ENCODE data around the gene METTL15.
"Not testable (repeated sequence)": the region's sequence is repeated elsewhere in the genome, so short reads cannot be mapped to it uniquely, and the experiment has no call there.

The METTL15 gene

DNA sequence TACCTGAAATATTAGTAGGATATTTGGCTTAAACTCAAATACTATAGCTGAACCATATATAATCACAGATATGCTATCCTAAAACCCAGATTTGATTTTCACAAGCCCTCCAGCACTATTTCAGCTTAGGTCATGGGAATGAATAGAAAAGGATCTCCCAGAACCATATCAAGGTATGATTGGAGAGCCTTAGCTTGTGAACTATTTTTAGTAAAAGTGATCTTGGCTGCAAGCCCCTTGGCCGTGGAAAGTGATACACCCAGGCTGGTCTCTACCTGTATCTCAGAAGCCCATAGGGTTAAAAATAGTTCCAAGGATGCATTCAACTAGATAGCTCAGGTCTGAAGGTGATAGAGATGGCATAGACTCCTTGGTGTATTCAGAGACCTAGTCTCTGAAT lies 9.9 kb upstream of the METTL15 start:
- Histone ChIP-seq H3K27ac (ENCODE audit: low read length) (no peak overlapping the region), H2AFZ (ENCODE audit: low read length) (no peak overlapping the region)

DNA sequence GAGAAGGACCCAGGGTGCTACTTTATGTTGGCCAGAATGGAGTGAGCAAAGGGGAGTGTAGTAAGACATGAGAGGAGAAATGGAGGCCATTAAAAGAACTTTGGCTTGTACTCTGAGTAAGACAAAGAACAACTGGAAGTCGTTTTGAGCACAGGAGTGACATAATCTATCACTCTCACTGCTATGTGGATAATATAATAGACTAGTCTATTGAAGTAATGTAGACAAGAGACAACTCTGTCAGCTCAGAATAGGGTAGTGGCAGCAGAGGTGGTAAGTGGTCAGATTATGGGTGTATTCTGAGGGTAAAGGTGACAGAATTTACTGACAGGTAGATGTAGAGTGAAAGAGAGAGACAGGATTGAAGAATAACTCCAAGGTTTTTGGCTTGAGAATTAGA lies 8.5 kb upstream of the METTL15 start:
- H3K4me3 ChIP-seq (ENCODE audit: low read length): no peak overlapping the region
- H3K79me2 ChIP-seq (ENCODE audit: low read length): peaks cover 77% of the 10 kb centered on the region
- H3K9me3 ChIP-seq (replicated peaks; ENCODE audit: insufficient read depth, low read length): no peaks in the 10 kb centered on the region
- H3K27me3 ChIP-seq (replicated peaks; ENCODE audit: insufficient read depth, low read length): no peaks in the 10 kb centered on the region
- H3K9ac ChIP-seq (ENCODE audit: low read length): no peak overlapping the region
- no peak overlapping the region for H3K4me2 ChIP-seq (ENCODE audit: low read depth, low read length)
- no peaks in the 10 kb centered on the region for H3F3A ChIP-seq (ENCODE audit: insufficient read depth, low read length)
- no peaks in the 10 kb centered on the region for H3K4me1 ChIP-seq (ENCODE audit: low read length)
- no peak for DNase-seq
- H3K27ac ChIP-seq (ENCODE audit: low read length): no peak overlapping the region
- H3K9me2 ChIP-seq (replicated peaks; ENCODE audit: insufficient read depth, low read length): no peaks in the 10 kb centered on the region
- H4K20me1 ChIP-seq (ENCODE audit: insufficient read depth, low read length): no peaks in the 10 kb centered on the region
- no peak for TF ChIP-seq EZH2 (optimal IDR thresholded peaks at IDR 0.05; ENCODE audit: low read depth, low read length)
- TF ChIP-seq, protein P1, sequence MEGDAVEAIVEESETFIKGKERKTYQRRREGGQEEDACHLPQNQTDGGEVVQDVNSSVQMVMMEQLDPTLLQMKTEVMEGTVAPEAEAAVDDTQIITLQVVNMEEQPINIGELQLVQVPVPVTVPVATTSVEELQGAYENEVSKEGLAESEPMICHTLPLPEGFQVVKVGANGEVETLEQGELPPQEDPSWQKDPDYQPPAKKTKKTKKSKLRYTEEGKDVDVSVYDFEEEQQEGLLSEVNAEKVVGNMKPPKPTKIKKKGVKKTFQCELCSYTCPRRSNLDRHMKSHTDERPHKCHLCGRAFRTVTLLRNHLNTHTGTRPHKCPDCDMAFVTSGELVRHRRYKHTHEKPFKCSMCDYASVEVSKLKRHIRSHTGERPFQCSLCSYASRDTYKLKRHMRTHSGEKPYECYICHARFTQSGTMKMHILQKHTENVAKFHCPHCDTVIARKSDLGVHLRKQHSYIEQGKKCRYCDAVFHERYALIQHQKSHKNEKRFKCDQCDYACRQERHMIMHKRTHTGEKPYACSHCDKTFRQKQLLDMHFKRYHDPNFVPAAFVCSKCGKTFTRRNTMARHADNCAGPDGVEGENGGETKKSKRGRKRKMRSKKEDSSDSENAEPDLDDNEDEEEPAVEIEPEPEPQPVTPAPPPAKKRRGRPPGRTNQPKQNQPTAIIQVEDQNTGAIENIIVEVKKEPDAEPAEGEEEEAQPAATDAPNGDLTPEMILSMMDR (IDR thresholded peaks at IDR 0.05; ENCODE audit: low read length): no peak
- no peak for TF ChIP-seq EZH2phosphoT487 (IDR thresholded peaks at IDR 0.05; ENCODE audit: low read length)
- no peak overlapping the region for H2AFZ ChIP-seq (ENCODE audit: low read length)
- no peaks in the 10 kb centered on the region; the same call in 1 of the 2 replicates for H3K36me3 ChIP-seq (replicated peaks; ENCODE audit: insufficient read depth, low read length)

More for the DNA sequence above, 9.9 kb upstream of the METTL15 start:
- DNase-seq: no peak
- H3K79me2 ChIP-seq (ENCODE audit: low read length): peaks cover 65% of the 10 kb centered on the region
- no peaks in the 10 kb centered on the region for H3K27me3 ChIP-seq (replicated peaks; ENCODE audit: insufficient read depth, low read length)
- no peaks in the 10 kb centered on the region for H3K9me2 ChIP-seq (replicated peaks; ENCODE audit: insufficient read depth, low read length)
- no peaks in the 10 kb centered on the region for H3K9me3 ChIP-seq (replicated peaks; ENCODE audit: insufficient read depth, low read length)
- H3K36me3 ChIP-seq (replicated peaks; ENCODE audit: insufficient read depth, low read length): no peaks in the 10 kb centered on the region; the same call in 1 of the 2 replicates
- no peak overlapping the region for H3K4me3 ChIP-seq (ENCODE audit: low read length)
- H3F3A ChIP-seq (ENCODE audit: insufficient read depth, low read length): no peaks in the 10 kb centered on the region
- H3K4me1 ChIP-seq (ENCODE audit: low read length): no peaks in the 10 kb centered on the region
- no peaks in the 10 kb centered on the region for H4K20me1 ChIP-seq (ENCODE audit: insufficient read depth, low read length)
- no peak overlapping the region for H3K9ac ChIP-seq (ENCODE audit: low read length)
- TF ChIP-seq EZH2 (optimal IDR thresholded peaks at IDR 0.05; ENCODE audit: low read depth, low read length) (no peak), EZH2phosphoT487 (IDR thresholded peaks at IDR 0.05; ENCODE audit: low read length) (no peak)
- TF ChIP-seq, protein P1 (IDR thresholded peaks at IDR 0.05; ENCODE audit: low read length): no peak
- H3K4me2 ChIP-seq (ENCODE audit: low read depth, low read length): no peak overlapping the region

DNA sequence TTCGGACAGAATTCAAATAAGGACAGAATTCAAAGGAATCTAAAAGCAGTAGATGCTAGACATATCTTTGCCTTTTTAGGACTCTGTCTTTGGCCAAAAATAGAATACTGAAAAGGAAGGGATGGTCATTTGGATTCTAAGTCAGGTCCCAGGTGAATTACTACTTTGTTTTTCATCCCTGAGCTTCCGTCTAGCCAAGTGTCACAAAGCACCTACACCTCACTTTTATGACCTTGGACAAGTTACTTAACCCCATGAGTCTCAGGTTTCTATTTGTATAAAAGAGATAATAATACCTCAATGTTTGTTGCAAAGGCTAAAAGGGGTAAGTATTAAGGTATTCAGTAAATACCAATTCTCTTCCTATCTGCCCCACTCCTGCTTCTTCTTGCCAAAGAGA lies 7.5 kb upstream of the METTL15 start:
- no peaks in the 10 kb centered on the region for H4K20me1 ChIP-seq (ENCODE audit: insufficient read depth, low read length)
- no peak for DNase-seq
- H3K9me3 ChIP-seq (replicated peaks; ENCODE audit: insufficient read depth, low read length): no peaks in the 10 kb centered on the region
- H3K4me1 ChIP-seq (ENCODE audit: low read length): 0 out of 2 replicates have a peak, but pooled peaks cover 2% of the 10 kb centered on the region
- H3K79me2 ChIP-seq (ENCODE audit: low read length): peaks cover 81% of the 10 kb centered on the region
- H3K36me3 ChIP-seq (replicated peaks; ENCODE audit: insufficient read depth, low read length): no peaks in the 10 kb centered on the region; the same call in 1 of the 2 replicates
- H3K4me2 ChIP-seq (ENCODE audit: low read depth, low read length): no peak overlapping the region
- no peaks in the 10 kb centered on the region for H3K27me3 ChIP-seq (replicated peaks; ENCODE audit: insufficient read depth, low read length)
- H3K4me3 ChIP-seq (ENCODE audit: low read length): no peak overlapping the region
- no peak overlapping the region for H2AFZ ChIP-seq (ENCODE audit: low read length)
- H3F3A ChIP-seq (ENCODE audit: insufficient read depth, low read length): no peaks in the 10 kb centered on the region
- no peaks in the 10 kb centered on the region for H3K9me2 ChIP-seq (replicated peaks; ENCODE audit: insufficient read depth, low read length)
- TF ChIP-seq EZH2 (optimal IDR thresholded peaks at IDR 0.05; ENCODE audit: low read depth, low read length) (no peak), EZH2phosphoT487 (IDR thresholded peaks at IDR 0.05; ENCODE audit: low read length) (no peak)
- TF ChIP-seq, protein P1 (IDR thresholded peaks at IDR 0.05; ENCODE audit: low read length): no peak
- no peak overlapping the region for H3K27ac ChIP-seq (ENCODE audit: low read length)
- no peak overlapping the region for H3K9ac ChIP-seq (ENCODE audit: low read length)

DNA sequence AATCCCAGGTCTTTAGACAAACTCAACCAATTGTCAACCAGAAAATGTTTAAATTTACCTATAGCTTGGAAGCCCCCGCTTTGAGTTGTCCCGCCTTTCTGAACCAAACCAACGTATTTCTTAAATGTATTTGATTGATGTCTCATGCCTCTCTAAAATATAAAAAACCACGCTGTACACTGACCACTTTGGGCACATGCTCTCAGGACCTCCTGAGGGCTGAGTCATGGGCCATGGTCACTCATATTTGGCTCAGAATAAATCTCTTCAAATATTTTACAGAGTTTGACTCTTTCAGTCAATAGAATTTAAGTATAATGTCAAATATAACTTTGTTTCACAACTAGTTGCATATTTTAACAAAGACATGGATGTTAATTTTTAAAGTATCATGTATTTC lies 5.9 kb upstream of the METTL15 start:
- not testable (repeated sequence) for H3K4me3 ChIP-seq (ENCODE audit: low read length); H3K4me2 ChIP-seq (ENCODE audit: low read depth, low read length); H3K9ac ChIP-seq (ENCODE audit: low read length); H3K4me1 ChIP-seq (ENCODE audit: low read length); H3F3A ChIP-seq (ENCODE audit: insufficient read depth, low read length); DNase-seq; H2AFZ ChIP-seq (ENCODE audit: low read length); H3K36me3 ChIP-seq (replicated peaks; ENCODE audit: insufficient read depth, low read length); H3K9me2 ChIP-seq (replicated peaks; ENCODE audit: insufficient read depth, low read length); H3K27me3 ChIP-seq (replicated peaks; ENCODE audit: insufficient read depth, low read length); H4K20me1 ChIP-seq (ENCODE audit: insufficient read depth, low read length); H3K27ac ChIP-seq (ENCODE audit: low read length); H3K9me3 ChIP-seq (replicated peaks; ENCODE audit: insufficient read depth, low read length)
- H3K79me2 ChIP-seq (ENCODE audit: low read length): peaks cover 92% of the 10 kb centered on the region

All from MM.1S (cell line).